GM12878 (cell line): ENCODE measurements around the gene ZNF2. TPM values are rescaled to one million over a fixed set of nuclear protein-coding genes. Genes with fewer than 3 reads are reported as not detected.
A peak's percentile ranks its signal among the peaks of the same experiment; 100 is the strongest.

Experiments
- ASH2L ChIP-seq: fragments of 300-600, 200-600 bp; sonication (generic); IDR thresholded peaks from 2 replicates; pipeline ENCODE4 v1.6.1; 2017; ENCODE audit warnings: low read depth, mild to moderate bottlenecking, borderline replicate concordance
- BACH1 ChIP-seq: fragments of 450-650 bp; IDR thresholded peaks from 2 replicates; pipeline ENCODE4 v1.6.1; 2017; ENCODE audit warnings: mild to moderate bottlenecking, borderline replicate concordance
- E4F1 ChIP-seq: fragments of 450-650 bp; IDR thresholded peaks from 2 replicates; pipeline ENCODE4 v1.6.1; 2018; ENCODE audit warnings: borderline replicate concordance, mild to moderate bottlenecking; ENCODE audit not compliant: partially characterized antibody
- HDAC6 ChIP-seq: fragments of 200-600 bp; sonication (generic); IDR thresholded peaks from one replicate; pipeline ENCODE4 v1.8.0; 2017; ENCODE audit warnings: antibody characterized with exemption; ENCODE audit not compliant: unreplicated experiment
- IRF5 ChIP-seq: fragments of 450-650 bp; IDR thresholded peaks from 2 replicates; pipeline ENCODE4 v1.6.1; 2017; ENCODE audit warnings: borderline replicate concordance
- MEF2A ChIP-seq: IDR thresholded peaks from 2 replicates; pipeline ENCODE4 v1.6.1; 2011; ENCODE audit warnings: low read depth, mild to moderate bottlenecking, low read length, moderate library complexity; ENCODE audit not compliant: insufficient read depth
- NR2F1 ChIP-seq: fragments of 450-650 bp; conservative IDR thresholded peaks from 2 replicates; pipeline ENCODE4 v1.6.1; 2017; ENCODE audit warnings: mild to moderate bottlenecking
- SMAD1 ChIP-seq: fragments of 450-650 bp; IDR thresholded peaks from 2 replicates; pipeline ENCODE4 v1.6.1; 2018; ENCODE audit warnings: mild to moderate bottlenecking, low read depth; ENCODE audit not compliant: partially characterized antibody
- SP1 ChIP-seq: IDR thresholded peaks from one replicate; pipeline ENCODE4 v1.6.1; 2011; ENCODE audit warnings: low read depth, low read length
- SREBF2 ChIP-seq: IDR thresholded peaks from 2 replicates; pipeline ENCODE4 v1.6.1; 2012; ENCODE audit warnings: mild to moderate bottlenecking, low read length
- TAF1 ChIP-seq: IDR thresholded peaks from 2 replicates; pipeline ENCODE4 v1.6.1; 2011; ENCODE audit warnings: mild to moderate bottlenecking, low read depth, low read length, borderline replicate concordance
- YY1 ChIP-seq: IDR thresholded peaks from 2 replicates; pipeline ENCODE4 v1.6.1; 2011; ENCODE audit warnings: low read depth, mild to moderate bottlenecking, low read length
- ZNF384 ChIP-seq: IDR thresholded peaks from 2 replicates; pipeline ENCODE4 v1.6.1; 2012; ENCODE audit warnings: low read depth, mild to moderate bottlenecking, low read length, improper control_type of control experiment, borderline replicate concordance
- polyA plus RNA-seq, 11 experiments: library from polyadenylated mRNA; depleted of rRNA in 4 of 11; unstranded in 6 of 11; stranded (reverse) in 5 of 11; fragments of >200 nt; fragmentation: Nextera tagmentation in 4 of 11; fragmentation: Illumina TruSeq in 1 of 11; extraction: Ambion mirVana in 4 of 11; extraction: Trizol in 1 of 11; gene quantifications; 1 replicate in 1 of 11; 2 replicates in 10 of 11; pipeline versions ENCODE4 v1.2.1 to v1.2.3, GENCODE V29; 2011 to 2016; ENCODE audit warnings: inconsistent platforms in 2 of 11, missing spikeins in 2 of 11, low read depth in 1 of 11
- total RNA-seq, 4 experiments: library from RNA; depleted of rRNA in 3 of 4; stranded (reverse); fragments of >200 nt in 3 of 4; fragmentation: Illumina TruSeq in 1 of 4; extraction: Trizol in 1 of 4; gene quantifications; 2 replicates each; pipeline versions ENCODE4 v1.2.1 to v1.2.3, GENCODE V29; 2013 to 2021
- TF ChIP-seq, protein P1 (sequence below): fragments of 450-650 bp; IDR thresholded peaks from 2 replicates; pipeline ENCODE4 v1.6.1; 2017; ENCODE audit warnings: mild to moderate bottlenecking, low read depth, inconsistent platforms; ENCODE audit not compliant: poor library complexity, severe bottlenecking
- TF ChIP-seq, protein P2 (sequence below), 3 experiments: IDR thresholded peaks in 2 of 3; conservative IDR thresholded peaks in 1 of 3; 2 replicates each; pipeline ENCODE4 v1.5.1; 2011; ENCODE audit warnings: low read depth in 3 of 3, low read length in 3 of 3, mild to moderate bottlenecking in 3 of 3, control low read depth in 2 of 3, moderate library complexity in 2 of 3, inconsistent platforms in 1 of 3, mixed read lengths in 1 of 3; ENCODE audit not compliant: control insufficient read depth in 2 of 3, insufficient read depth in 1 of 3; ENCODE audit errors: extremely low read depth in 1 of 3

The ZNF2 gene
- total and polyA plus RNA-seq, 10 of the 15 experiments (the other 5 are each of a cell fraction or from before 2014, with no cell fraction given) = 2.4 to 5.1 (median 3.5) TPM

GRCh38 chr2:95121407-95122196 is 44.0 kb upstream of the ZNF2 start, which contains the start of gene MRPS5 (continued):
- TF ChIP-seq, protein P1, sequence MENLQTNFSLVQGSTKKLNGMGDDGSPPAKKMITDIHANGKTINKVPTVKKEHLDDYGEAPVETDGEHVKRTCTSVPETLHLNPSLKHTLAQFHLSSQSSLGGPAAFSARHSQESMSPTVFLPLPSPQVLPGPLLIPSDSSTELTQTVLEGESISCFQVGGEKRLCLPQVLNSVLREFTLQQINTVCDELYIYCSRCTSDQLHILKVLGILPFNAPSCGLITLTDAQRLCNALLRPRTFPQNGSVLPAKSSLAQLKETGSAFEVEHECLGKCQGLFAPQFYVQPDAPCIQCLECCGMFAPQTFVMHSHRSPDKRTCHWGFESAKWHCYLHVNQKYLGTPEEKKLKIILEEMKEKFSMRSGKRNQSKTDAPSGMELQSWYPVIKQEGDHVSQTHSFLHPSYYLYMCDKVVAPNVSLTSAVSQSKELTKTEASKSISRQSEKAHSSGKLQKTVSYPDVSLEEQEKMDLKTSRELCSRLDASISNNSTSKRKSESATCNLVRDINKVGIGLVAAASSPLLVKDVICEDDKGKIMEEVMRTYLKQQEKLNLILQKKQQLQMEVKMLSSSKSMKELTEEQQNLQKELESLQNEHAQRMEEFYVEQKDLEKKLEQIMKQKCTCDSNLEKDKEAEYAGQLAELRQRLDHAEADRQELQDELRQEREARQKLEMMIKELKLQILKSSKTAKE = no peak
- TF ChIP-seq TAF1 (peak; percentile 82), MEF2A (no peak), BACH1 (peak; percentile 82), ZNF384 (no peak), HDAC6 (peak; percentile 70), SMAD1 (no peak), NR2F1 (peak; percentile 68), SREBF2 (no peak), ASH2L (peak; percentile 81; the same call in 1 of the 2 replicates), SP1 (peak; percentile 72), IRF5 (peak; percentile 93), E4F1 (no peak), YY1 (peak; percentile 96)
- TF ChIP-seq, protein P2, sequence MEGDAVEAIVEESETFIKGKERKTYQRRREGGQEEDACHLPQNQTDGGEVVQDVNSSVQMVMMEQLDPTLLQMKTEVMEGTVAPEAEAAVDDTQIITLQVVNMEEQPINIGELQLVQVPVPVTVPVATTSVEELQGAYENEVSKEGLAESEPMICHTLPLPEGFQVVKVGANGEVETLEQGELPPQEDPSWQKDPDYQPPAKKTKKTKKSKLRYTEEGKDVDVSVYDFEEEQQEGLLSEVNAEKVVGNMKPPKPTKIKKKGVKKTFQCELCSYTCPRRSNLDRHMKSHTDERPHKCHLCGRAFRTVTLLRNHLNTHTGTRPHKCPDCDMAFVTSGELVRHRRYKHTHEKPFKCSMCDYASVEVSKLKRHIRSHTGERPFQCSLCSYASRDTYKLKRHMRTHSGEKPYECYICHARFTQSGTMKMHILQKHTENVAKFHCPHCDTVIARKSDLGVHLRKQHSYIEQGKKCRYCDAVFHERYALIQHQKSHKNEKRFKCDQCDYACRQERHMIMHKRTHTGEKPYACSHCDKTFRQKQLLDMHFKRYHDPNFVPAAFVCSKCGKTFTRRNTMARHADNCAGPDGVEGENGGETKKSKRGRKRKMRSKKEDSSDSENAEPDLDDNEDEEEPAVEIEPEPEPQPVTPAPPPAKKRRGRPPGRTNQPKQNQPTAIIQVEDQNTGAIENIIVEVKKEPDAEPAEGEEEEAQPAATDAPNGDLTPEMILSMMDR (IDR thresholded peaks at IDR 0.05 in 2 of 3, conservative IDR thresholded peaks at IDR 0.05 in 1 of 3; ENCODE audit: control insufficient read depth in 2 of 3, extremely low read depth in 1 of 3, insufficient read depth in 1 of 3, low read depth in 3 of 3, low read length in 3 of 3) = 0 out of 6 replicates have a peak, but pooled peaks of 2 of the 3 experiments have one; percentile 5 to 23
